ENCODE results near the gene NBEAL1. TPM values are rescaled to one million over a fixed set of nuclear protein-coding genes. Genes with fewer than 3 reads are reported as not detected.
"Not testable (repeated sequence)": the region's sequence is repeated elsewhere in the genome, so short reads cannot be mapped to it uniquely, and the experiment has no call there.

Gene NBEAL1
- total and polyA plus RNA-seq, 9 donors, result 3.0 to 20.5 (median 6.0) TPM

DNA sequence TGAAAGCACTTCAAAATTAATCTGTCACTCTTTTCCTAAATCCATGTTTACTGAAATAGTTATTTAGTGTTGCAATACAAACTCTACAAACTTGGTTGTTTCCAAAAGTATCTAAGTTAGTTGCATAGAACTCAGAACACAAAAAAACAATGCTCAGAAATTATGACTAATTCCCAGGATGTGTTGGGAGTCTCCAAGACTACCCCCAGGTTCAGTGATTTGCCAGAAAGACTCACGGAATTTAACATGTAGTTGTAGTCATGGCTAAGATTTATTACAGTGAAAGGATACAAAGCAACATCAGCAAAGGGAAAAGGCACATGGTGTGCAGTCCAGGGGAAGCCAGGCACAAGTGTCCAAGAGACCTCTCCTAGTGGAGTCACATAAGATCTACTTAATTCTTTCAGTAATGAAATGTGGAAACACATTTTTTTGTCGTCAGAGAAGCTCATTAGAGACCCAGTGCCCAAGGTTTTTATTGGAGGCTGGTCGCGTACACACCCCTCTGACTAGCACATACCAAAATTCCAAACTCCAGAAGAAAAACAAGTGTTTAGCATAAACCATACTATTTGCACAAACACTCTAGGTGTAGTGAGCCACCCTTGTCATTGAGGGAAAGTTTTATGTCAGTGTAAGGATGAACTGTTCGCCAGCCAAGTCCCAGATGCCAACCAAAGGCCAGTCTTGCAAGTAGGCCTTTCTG is 180.8 kb downstream of the NBEAL1 start:
- DNase-seq, result no peak
- no peaks in the 10 kb centered on the region for H3K4me1 ChIP-seq (ENCODE audit: control insufficient read depth, insufficient read depth, low read length)
- H3K4me3 ChIP-seq (ENCODE audit: low read length), result no peak overlapping the region
- H3K9me3 ChIP-seq (replicated peaks; ENCODE audit: control insufficient read depth, low read depth, low read length), result no peaks in the 10 kb centered on the region
- no peak overlapping the region for H3K27ac ChIP-seq (ENCODE audit: low read length)
- WGBS (ENCODE audit: insufficient coverage), result 78% methylated on average over 1 of the region's 5 CpGs
- peaks cover 11% of the 10 kb centered on the region for H3K36me3 ChIP-seq (ENCODE audit: control insufficient read depth, insufficient read depth, low read length)
- no peaks in the 10 kb centered on the region for H3K27me3 ChIP-seq (ENCODE audit: control insufficient read depth, insufficient read depth, low read length)

DNA sequence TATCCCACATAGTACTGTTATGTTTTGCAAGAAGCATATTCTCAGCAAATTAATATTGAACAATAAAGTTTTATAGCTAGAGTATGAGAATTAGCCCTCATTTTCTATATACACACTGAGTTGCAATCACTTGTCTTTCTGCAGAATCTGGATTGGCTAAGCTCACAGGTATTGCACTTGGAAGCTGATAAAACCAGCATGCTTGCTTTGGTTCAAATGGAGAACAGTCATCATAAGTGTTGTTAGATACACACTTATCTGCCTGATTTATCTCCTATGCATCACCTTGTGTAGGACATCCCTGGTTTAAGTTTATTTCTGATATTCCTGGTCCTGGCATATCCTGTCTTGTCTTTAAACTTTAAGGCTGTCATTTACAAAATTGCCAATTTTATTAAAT is 186.2 kb downstream of the NBEAL1 start:
- no peaks in the 10 kb centered on the region for H3K4me1 ChIP-seq (ENCODE audit: control insufficient read depth, insufficient read depth, low read length)
- H3K4me3 ChIP-seq (ENCODE audit: low read length), result no peak overlapping the region
- H3K27ac ChIP-seq (ENCODE audit: low read length), result no peak overlapping the region
- H3K36me3 ChIP-seq (ENCODE audit: control insufficient read depth, insufficient read depth, low read length), result peaks cover 4% of the 10 kb centered on the region
- H3K9me3 ChIP-seq (replicated peaks; ENCODE audit: control insufficient read depth, low read depth, low read length), result no peaks in the 10 kb centered on the region
- no peaks in the 10 kb centered on the region for H3K27me3 ChIP-seq (ENCODE audit: control insufficient read depth, insufficient read depth, low read length)
- no peak for DNase-seq

DNA sequence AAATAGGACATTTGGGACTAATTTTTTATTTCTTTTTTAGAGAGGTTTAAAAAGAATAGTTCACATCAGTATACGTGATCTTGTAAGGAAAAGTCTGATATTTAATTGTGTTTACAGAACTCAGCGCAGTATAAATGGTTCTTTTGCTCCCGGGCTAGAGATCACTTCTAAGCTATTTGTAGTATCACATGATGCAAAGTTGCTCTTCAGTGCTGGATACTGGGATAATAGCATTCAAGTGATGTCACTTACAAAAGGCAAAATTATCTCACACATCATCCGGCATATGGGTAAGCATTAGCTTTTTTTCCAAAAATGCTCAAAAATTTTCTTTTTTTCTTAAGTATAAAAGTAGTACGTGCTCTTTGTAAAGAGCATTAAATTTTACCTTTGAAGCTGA is 186.8 kb downstream of the NBEAL1 start:
- no CpG with 5 or more reads among the region's 5 CpGs for WGBS (ENCODE audit: insufficient coverage)
- H3K9me3 ChIP-seq (replicated peaks; ENCODE audit: control insufficient read depth, low read depth, low read length), result no peaks in the 10 kb centered on the region
- peaks cover 3% of the 10 kb centered on the region for H3K36me3 ChIP-seq (ENCODE audit: control insufficient read depth, insufficient read depth, low read length)
- no peaks in the 10 kb centered on the region for H3K27me3 ChIP-seq (ENCODE audit: control insufficient read depth, insufficient read depth, low read length)
- no peak overlapping the region for H3K27ac ChIP-seq (ENCODE audit: low read length)
- no peak overlapping the region for H3K4me3 ChIP-seq (ENCODE audit: low read length)
- H3K4me1 ChIP-seq (ENCODE audit: control insufficient read depth, insufficient read depth, low read length), result no peaks in the 10 kb centered on the region
- DNase-seq, result no peak

DNA sequence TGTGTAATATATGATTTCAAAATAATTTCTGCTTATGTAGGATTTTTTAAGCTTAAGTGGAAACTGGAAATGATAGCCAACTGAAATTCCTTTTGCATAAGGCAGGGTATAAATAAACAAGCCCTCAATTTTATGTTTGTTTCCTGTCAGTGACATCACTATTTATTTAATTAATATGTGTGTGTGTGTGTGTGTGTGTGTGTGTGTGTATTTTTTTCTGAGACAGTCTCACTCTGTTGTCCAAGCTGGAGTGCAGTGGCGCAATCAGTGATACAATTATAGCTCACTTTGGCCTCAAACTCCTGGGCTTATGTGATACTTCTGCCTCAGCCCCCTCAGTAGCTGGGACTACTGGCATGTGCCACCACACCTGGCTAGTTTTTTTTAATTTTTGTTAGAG is 194.9 kb downstream of the NBEAL1 start:
- Histone ChIP-seq H3K27me3 (ENCODE audit: control insufficient read depth, insufficient read depth, low read length) (no peaks in the 10 kb centered on the region), H3K36me3 (ENCODE audit: control insufficient read depth, insufficient read depth, low read length) (peaks cover 3% of the 10 kb centered on the region), H3K9me3 (replicated peaks; ENCODE audit: control insufficient read depth, low read depth, low read length) (no peaks in the 10 kb centered on the region), H3K4me1 (ENCODE audit: control insufficient read depth, insufficient read depth, low read length) (no peaks in the 10 kb centered on the region), H3K27ac (ENCODE audit: low read length) (no peak overlapping the region), H3K4me3 (ENCODE audit: low read length) (no peak overlapping the region)
- DNase-seq, result no peak
- 83% methylated on average over 1 of the region's 1 CpG for WGBS (ENCODE audit: insufficient coverage)

DNA sequence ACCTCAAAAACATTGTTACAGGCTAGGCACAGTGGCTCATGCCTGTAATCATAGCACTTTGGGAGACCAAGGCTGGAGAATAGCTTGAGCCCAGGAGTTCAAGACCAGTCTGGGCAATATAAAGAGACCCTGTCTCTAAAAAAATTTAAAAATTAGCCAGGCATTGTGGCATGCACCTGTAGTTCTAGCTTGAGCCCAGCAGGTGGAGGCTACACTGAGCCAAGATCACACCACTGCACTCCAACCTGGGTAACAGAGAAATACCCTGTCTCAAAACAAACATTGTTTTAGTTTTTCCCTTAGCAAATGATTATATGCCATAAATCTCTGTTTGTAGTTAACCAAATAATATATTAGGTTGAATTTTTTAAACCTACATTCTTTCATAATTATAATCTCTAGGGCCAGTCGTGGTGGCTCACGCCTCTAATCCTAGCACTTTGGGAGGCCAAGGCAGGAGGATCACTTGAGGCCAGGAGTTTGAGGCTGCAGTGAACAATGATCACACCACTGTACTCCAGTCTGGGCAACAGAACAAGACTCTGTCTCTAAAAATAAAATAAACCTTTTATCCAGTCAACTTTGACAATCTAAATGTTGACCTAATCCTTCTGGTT is 210.9 kb downstream of the NBEAL1 start:
- WGBS (ENCODE audit: insufficient coverage), result 100% methylated on average over 1 of the region's 2 CpGs
- Histone ChIP-seq H3K4me3 (ENCODE audit: low read length) (no peak overlapping the region), H3K36me3 (ENCODE audit: control insufficient read depth, insufficient read depth, low read length) (no peaks in the 10 kb centered on the region), H3K27me3 (ENCODE audit: control insufficient read depth, insufficient read depth, low read length) (no peaks in the 10 kb centered on the region), H3K9me3 (replicated peaks; ENCODE audit: control insufficient read depth, low read depth, low read length) (no peaks in the 10 kb centered on the region), H3K27ac (ENCODE audit: low read length) (no peak overlapping the region), H3K4me1 (ENCODE audit: control insufficient read depth, insufficient read depth, low read length) (no peaks in the 10 kb centered on the region)
- no peak for DNase-seq

DNA sequence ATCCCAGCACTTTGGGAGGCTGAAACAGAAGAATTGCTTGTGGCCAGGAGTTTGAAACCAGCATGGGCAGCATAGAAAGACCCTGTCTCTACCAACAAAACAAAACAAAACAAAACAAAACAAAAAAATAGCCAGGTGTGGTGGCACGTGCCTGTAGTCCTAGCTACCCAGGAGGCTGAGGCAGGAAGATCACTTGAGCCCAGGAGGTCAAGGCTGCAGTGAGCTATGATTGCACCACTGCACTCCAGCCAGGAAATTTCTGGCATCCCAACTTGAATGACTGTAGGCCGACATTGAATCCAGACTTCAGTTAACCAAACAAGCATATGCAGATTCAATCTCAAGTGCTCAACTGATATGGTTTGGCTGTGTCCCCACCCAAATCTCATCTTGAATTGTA is 215.0 kb downstream of the NBEAL1 start:
- no CpG with 5 or more reads among the region's 2 CpGs for WGBS (ENCODE audit: insufficient coverage)
- H3K27me3 ChIP-seq (ENCODE audit: control insufficient read depth, insufficient read depth, low read length), result not testable (repeated sequence)

DNA sequence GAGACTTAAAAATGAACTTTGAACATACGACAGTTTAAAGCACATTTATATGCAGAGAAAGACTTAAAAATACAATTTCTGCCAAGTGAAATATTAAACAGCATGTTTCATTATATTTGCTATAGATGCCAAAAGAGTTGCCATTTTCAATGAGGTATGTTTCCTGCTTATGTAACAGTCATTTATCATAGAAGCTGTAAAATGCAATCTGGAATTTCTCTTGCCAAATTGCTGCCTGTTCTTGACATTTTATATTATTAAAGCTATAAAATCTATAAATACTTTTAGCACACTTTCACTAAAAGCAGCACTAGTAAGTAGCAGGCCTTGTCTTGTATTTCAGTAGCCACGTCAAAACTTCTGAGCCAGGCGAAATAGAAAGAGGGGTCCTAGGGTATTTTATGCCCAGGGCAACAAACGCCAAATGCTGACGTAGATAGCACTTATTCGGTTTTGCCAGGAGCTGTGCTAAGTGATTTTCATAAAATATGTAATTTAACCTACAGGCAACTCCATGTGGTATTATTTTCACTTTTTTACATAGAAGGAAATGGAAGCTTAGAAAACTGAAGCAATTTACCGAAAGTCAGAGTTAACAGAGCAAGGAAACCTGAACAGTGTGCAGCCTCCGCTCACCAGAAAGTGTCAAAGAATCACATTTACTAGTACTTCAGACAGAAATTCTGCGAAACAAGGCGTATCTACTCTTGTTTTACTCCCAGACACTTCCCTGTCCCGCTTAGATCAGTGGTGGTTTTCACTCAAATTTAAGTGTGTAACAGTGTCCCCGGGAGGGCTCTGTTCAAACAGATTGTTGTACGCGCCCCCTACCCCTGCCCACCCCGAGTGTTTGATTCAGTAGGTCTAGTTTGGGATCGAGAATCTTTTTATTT is 222.9 kb downstream of the NBEAL1 start:
- H3K27ac ChIP-seq (ENCODE audit: low read length), result no peak overlapping the region
- H3K9me3 ChIP-seq (replicated peaks; ENCODE audit: control insufficient read depth, low read depth, low read length), result no peaks in the 10 kb centered on the region
- peaks cover 2% of the 10 kb centered on the region for H3K36me3 ChIP-seq (ENCODE audit: control insufficient read depth, insufficient read depth, low read length)
- peaks cover 2% of the 10 kb centered on the region for H3K4me1 ChIP-seq (ENCODE audit: control insufficient read depth, insufficient read depth, low read length)
- DNase-seq, result peak; percentile 16
- H3K27me3 ChIP-seq (ENCODE audit: control insufficient read depth, insufficient read depth, low read length), result no peaks in the 10 kb centered on the region
- 84% methylated on average over 3 of the region's 16 CpGs for WGBS (ENCODE audit: insufficient coverage)
- no peak overlapping the region for H3K4me3 ChIP-seq (ENCODE audit: low read length)

More for the DNA sequence above, 215.0 kb downstream of the NBEAL1 start:
- H3K4me3 ChIP-seq (ENCODE audit: low read length); H3K36me3 ChIP-seq (ENCODE audit: control insufficient read depth, insufficient read depth, low read length); DNase-seq; H3K4me1 ChIP-seq (ENCODE audit: control insufficient read depth, insufficient read depth, low read length); H3K9me3 ChIP-seq (replicated peaks; ENCODE audit: control insufficient read depth, low read depth, low read length); H3K27ac ChIP-seq (ENCODE audit: low read length): not testable (repeated sequence)

DNA sequence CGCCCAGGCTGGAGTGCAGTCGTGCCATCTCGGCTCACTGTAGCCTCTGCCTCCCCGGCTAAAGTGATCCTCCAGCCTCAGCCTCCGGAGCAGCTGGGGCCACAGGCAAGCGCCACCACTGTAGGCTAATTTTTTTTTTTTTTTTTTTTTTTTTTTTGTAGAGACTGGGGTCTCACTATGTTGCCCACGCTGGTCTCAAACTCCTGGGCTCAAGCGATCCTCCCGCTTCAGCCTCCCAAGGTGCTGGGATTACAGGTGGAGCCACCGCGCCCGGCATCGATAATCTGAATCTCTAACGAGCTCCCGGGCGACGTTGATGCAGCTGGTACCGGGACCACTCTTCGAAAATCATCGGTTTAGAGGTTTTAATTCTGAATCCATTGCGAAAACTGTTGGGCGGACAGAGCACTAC is 223.6 kb downstream of the NBEAL1 start:
- peak overlapping the region; percentile 95 for H3K27ac ChIP-seq (ENCODE audit: low read length)

DNA sequence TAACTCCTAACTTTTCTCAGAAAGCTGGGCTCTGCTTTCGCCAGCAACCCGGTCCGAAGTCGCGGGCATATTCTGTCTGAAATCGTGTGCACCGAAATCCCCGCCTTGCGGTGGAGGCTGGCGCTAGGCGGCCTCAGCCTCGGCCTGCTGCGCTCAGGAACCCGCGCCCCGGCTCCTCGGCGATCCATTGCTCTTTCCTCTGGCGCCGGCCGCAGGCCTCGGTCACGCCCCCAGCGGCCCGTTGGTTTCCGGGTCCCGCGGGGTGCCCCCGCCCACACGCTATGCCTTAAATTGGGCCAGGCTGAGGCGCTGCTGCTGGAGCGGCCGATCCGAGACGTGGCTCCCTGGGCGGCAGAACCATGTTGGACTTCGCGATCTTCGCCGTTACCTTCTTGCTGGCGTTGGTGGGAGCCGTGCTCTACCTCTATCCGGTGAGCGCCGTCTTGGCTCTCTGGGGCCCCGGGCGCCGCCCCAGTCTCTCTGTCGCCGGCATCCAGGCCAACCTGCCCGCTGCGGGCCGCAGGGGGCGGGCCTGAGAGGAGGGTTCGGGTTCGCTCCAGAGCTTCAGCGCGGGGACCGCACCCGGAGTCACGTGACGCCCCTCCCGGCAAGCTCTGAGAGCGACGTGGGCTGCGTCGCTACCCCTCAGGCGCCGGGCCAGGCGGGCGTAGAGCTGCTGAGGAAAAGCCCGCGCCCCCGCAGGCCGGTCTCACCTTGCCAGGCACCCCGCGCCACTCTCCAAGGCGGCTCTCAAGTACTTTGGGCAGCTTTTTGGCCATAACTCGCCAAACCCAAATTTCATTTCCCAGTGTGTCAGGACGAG is 224.2 kb downstream of the NBEAL1 start, which contains the start of gene CYP20A1:
TSS of gene CYP20A1 (plus strand) at position 315 of the 823 bp plus-strand sequence. CDS start at position 360, 45 bp downstream.
- peak within 1 kb of the TSS; percentile 78 for H3K4me3 ChIP-seq (ENCODE audit: low read length)
- WGBS (ENCODE audit: insufficient coverage), result under 1% methylated on average over 80 of the region's 80 CpGs
- peak; percentile 99 for DNase-seq
- H3K36me3 ChIP-seq (ENCODE audit: control insufficient read depth, insufficient read depth, low read length), result peaks cover 3% of the 10 kb centered on the region
- H3K27me3 ChIP-seq (ENCODE audit: control insufficient read depth, insufficient read depth, low read length), result no peaks in the 10 kb centered on the region
- H3K9me3 ChIP-seq (replicated peaks; ENCODE audit: control insufficient read depth, low read depth, low read length), result no peaks in the 10 kb centered on the region
- peaks cover 2% of the 10 kb centered on the region for H3K4me1 ChIP-seq (ENCODE audit: control insufficient read depth, insufficient read depth, low read length)
- H3K27ac ChIP-seq (ENCODE audit: low read length), result peak within 1 kb of the TSS; percentile 95

More for the DNA sequence above, 223.6 kb downstream of the NBEAL1 start:
- Histone ChIP-seq H3K9me3 (replicated peaks; ENCODE audit: control insufficient read depth, low read depth, low read length) (no peaks in the 10 kb centered on the region), H3K27me3 (ENCODE audit: control insufficient read depth, insufficient read depth, low read length) (no peaks in the 10 kb centered on the region), H3K4me1 (ENCODE audit: control insufficient read depth, insufficient read depth, low read length) (peaks cover 2% of the 10 kb centered on the region), H3K4me3 (ENCODE audit: low read length) (peak overlapping the region; percentile 78), H3K36me3 (ENCODE audit: control insufficient read depth, insufficient read depth, low read length) (peaks cover 3% of the 10 kb centered on the region)
- WGBS (ENCODE audit: insufficient coverage), result 4% methylated on average over 16 of the region's 22 CpGs
- peak; percentile 4 for DNase-seq
